AG04449 (cell line): Measurements from ENCODE around the gene PARD3B.

ENCODE experiments used
- CTCF ChIA-PET: fragments of 350-600 bp; formaldehyde crosslinking; extraction: SDS; loops from one replicate; lab custom pipeline; 2021; ENCODE audit warnings: antibody characterized with exemption; lab: Yijun Ruan, JAX
- POLR2A ChIA-PET: fragments of 400-600, 350-600 bp; formaldehyde crosslinking; extraction: SDS; loops from one replicate; lab custom pipeline; 2020; ENCODE audit warnings: antibody characterized with exemption, inconsistent platforms; lab: Yijun Ruan, JAX
- DNase-seq: peaks from one replicate; pipeline ENCODE4 v3.0.0-alpha.2; 2010; ENCODE audit warnings: low read depth, low spot score
- H3K4me3 ChIP-seq: 2 replicates; pipeline ENCODE4 v1.5.1; 2011; ENCODE audit warnings: low read depth, mild to moderate bottlenecking, control low read depth, low read length
- TF ChIP-seq, protein P1 (sequence below): IDR thresholded peaks from one replicate; pipeline ENCODE4 v1.5.1; 2011; ENCODE audit warnings: mild to moderate bottlenecking, moderate library complexity, low read length, control low read depth, inconsistent platforms; ENCODE audit not compliant: insufficient read depth; ENCODE audit errors: missing control alignments

The PARD3B gene

DNA sequence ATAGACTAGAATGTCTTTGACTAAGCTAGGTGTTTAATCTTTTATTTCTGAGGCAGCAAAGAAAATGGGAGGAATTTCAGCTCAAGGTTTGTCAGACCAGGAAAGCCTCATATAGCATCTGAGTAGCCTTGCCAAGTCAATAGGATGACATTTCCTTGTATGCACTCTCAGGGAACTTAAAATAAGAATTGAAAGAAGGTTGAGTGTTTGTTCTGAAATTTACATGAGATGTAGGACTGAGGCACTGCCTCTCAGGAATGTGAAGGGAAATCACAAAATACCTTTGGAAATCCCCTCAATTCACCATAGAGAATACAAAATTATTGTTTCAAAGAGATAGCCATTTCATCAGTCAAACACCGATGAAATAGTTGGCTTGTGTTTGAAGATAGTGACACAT is 745.0 kb downstream of the PARD3B start:
- TF ChIP-seq, protein P1, sequence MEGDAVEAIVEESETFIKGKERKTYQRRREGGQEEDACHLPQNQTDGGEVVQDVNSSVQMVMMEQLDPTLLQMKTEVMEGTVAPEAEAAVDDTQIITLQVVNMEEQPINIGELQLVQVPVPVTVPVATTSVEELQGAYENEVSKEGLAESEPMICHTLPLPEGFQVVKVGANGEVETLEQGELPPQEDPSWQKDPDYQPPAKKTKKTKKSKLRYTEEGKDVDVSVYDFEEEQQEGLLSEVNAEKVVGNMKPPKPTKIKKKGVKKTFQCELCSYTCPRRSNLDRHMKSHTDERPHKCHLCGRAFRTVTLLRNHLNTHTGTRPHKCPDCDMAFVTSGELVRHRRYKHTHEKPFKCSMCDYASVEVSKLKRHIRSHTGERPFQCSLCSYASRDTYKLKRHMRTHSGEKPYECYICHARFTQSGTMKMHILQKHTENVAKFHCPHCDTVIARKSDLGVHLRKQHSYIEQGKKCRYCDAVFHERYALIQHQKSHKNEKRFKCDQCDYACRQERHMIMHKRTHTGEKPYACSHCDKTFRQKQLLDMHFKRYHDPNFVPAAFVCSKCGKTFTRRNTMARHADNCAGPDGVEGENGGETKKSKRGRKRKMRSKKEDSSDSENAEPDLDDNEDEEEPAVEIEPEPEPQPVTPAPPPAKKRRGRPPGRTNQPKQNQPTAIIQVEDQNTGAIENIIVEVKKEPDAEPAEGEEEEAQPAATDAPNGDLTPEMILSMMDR: no peak
- H3K4me3 ChIP-seq: no peak overlapping the region
- ChIA-PET POLR2A (no interaction called here), CTCF (interaction anchor here (1.5 kb wide), 2 partner anchors 10 to 386 kb away, joined by 3 to 4 read pairs; no protein-coding TSS in a partner anchor)
- DNase-seq: no peak

GRCh38 chr2:205292665-205293295 is 747.5 kb downstream of the PARD3B start:
- TF ChIP-seq, protein P1: no peak

GRCh38 chr2:205293559-205293958 is 748.3 kb downstream of the PARD3B start:
- TF ChIP-seq, protein P1: no peak
- CTCF ChIA-PET: no interaction called here
- POLR2A ChIA-PET: no interaction called here
- no peak for DNase-seq
- no peak overlapping the region for H3K4me3 ChIP-seq

More at GRCh38 chr2:205292665-205293295, 747.5 kb downstream of the PARD3B start:
- no peak for DNase-seq
- H3K4me3 ChIP-seq: no peak overlapping the region
- ChIA-PET CTCF (no interaction called here), POLR2A (no interaction called here)

DNA sequence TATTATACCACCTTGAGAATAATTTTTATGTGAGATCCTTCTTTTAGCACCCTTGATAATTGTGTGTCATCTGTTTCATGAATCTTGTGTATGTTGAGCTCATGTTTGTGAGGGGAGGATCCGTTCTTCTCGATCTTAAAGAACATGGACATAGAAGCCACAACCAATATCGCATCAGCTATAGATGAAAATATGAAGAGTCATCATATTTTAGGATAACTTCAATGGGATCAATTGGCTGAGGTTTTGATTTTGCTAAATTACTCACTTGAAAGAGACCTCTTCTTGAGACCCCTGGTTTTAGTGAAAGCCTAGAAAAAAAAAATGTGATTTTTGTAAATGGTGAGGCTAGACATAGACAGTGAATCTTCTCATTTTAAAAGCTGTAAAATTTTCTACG is 751.7 kb downstream of the PARD3B start:
- POLR2A ChIA-PET: no interaction called here
- TF ChIP-seq, protein P1: no peak
- H3K4me3 ChIP-seq: no peak overlapping the region
- DNase-seq: no peak
- CTCF ChIA-PET: no interaction called here

GRCh38 chr2:205297368-205297767 is 752.1 kb downstream of the PARD3B start:
- no peak overlapping the region for H3K4me3 ChIP-seq
- TF ChIP-seq, protein P1: no peak
- no peak for DNase-seq
- POLR2A ChIA-PET: no interaction called here
- CTCF ChIA-PET: no interaction called here

GRCh38 chr2:205297846-205298245 is 752.6 kb downstream of the PARD3B start:
- no peak for DNase-seq
- TF ChIP-seq, protein P1: no peak
- ChIA-PET POLR2A (no interaction called here), CTCF (no interaction called here)
- H3K4me3 ChIP-seq: no peak overlapping the region
